HUES6 (cell line): ENCODE results near the gene PLXND1.

Source experiments
- H3K27ac ChIP-seq: 2 replicates; pipeline ENCODE4 v1.7.0; 2013; ENCODE audit warnings: low read depth, mild to moderate bottlenecking, low read length, inconsistent platforms
- H3K27me3 ChIP-seq: 2 replicates; pipeline ENCODE4 v1.6.1; 2013; ENCODE audit warnings: low read length; ENCODE audit not compliant: control insufficient read depth, insufficient read depth
- H3K36me3 ChIP-seq: 2 replicates; pipeline ENCODE4 v1.6.1; 2013; ENCODE audit warnings: low read length; ENCODE audit not compliant: control insufficient read depth, insufficient read depth
- H3K4me1 ChIP-seq: 2 replicates; pipeline ENCODE4 v1.6.1; 2013; ENCODE audit warnings: low read length; ENCODE audit not compliant: control insufficient read depth, insufficient read depth
- H3K4me3 ChIP-seq: 2 replicates; pipeline ENCODE4 v1.5.1; 2013; ENCODE audit warnings: low read depth, low read length
- H3K9ac ChIP-seq: one replicate; pipeline ENCODE4 v1.6.1; 2013; ENCODE audit warnings: mild to moderate bottlenecking, low read length
- H3K9me3 ChIP-seq: 2 replicates; pipeline ENCODE4 v1.6.1; 2013; ENCODE audit warnings: low read depth, low read length; ENCODE audit not compliant: control insufficient read depth, insufficient read depth

Gene PLXND1

DNA sequence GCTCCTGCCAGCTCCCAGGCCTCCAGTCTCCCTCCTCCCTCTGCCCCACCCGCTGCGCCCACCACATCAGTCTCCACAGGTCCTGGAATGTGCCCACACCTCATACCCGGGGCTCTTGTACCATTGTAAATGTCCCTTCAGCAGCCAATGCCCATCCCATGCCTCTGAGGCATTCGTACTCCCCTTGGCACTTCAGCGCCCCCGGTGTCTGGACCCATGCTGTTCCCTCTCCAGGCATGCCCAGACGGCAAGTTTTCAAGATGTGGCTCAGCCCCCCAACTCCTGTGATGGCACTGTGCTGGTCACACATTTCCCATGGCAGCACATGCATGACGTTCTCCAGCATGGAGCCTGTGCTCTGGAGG, 13.3 kb downstream of the PLXND1 start:
- H3K27ac ChIP-seq = peak overlapping the region; percentile 44; the same call in 1 of the 2 replicates
- peaks cover 73% of the 10 kb centered on the region for H3K4me1 ChIP-seq
- H3K9ac ChIP-seq = peak overlapping the region; percentile 52
- no peaks in the 10 kb centered on the region for H3K9me3 ChIP-seq
- H3K4me3 ChIP-seq = peak overlapping the region; percentile 48
- peaks cover 3% of the 10 kb centered on the region; the same call in 1 of the 2 replicates for H3K36me3 ChIP-seq
- no peaks in the 10 kb centered on the region for H3K27me3 ChIP-seq

DNA sequence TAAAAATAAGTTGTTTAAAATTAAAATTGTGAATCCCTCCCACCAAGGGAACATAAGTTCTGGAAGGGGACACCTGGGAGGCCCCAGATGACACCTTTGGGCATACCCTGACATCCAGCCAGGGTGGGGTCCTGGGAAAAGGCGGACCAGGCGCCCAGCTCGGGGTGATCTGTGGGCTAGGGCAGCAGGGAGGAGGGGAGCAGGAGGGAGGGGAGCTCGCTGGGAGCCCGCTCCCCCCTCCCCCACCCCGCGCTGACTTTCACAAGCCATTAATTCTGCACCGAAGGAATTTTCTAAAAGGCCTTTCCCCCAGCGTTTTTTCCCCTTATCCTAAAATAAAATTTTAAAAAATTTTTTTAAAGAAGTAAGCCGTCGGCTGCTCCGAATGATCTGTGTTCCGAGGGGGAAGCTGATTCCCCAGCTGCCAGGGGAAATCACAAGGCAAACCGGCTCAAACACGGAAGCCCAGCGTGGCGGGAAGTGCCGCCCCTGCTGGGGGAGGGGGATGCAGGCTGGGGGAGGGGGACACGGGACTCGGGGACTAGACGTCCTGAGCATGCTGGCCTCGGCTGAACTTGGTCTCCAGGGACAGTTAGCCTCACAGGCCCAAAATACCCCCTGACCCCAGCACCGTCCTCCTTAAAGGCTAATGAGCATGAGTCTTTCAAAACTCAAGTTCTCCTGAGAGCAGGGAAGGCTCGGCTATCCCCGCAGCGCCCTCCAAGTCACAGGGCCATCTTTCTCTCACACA, 13.9 kb downstream of the PLXND1 start:
- Histone ChIP-seq H3K27me3 (no peaks in the 10 kb centered on the region), H3K4me3 (peak overlapping the region; percentile 48)

DNA sequence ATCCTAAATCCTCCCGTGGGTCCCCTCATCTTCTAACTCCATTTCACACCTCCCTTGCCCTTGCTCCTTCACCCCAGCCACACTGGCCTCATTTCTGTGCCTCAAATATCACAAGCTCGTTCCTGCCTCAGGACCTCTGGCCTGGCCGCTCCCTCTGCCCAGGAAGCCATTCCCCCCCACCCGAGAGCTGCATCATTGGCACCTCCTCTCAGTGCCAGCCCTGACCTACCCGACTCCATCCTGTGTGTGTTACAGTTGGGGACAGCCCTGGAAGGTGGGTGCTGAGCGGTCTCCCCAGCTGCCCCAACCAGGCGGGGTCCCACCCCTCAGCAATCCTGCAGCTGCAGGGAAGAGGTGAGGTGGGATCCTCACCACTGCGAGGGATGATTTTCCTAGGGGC, 14.5 kb downstream of the PLXND1 start:
- Histone ChIP-seq H3K4me1 (peaks cover 60% of the 10 kb centered on the region), H3K27me3 (no peaks in the 10 kb centered on the region), H3K4me3 (peak overlapping the region; percentile 48; the same call in 1 of the 2 replicates), H3K9me3 (no peaks in the 10 kb centered on the region), H3K9ac (peak overlapping the region; percentile 32), H3K27ac (peak overlapping the region; percentile 51; the same call in 1 of the 2 replicates), H3K36me3 (peaks cover 7% of the 10 kb centered on the region; the same call in 1 of the 2 replicates)

More for the DNA sequence above, 13.9 kb downstream of the PLXND1 start:
- H3K9ac ChIP-seq = peak overlapping the region; percentile 52
- peaks cover 3% of the 10 kb centered on the region; the same call in 1 of the 2 replicates for H3K36me3 ChIP-seq
- H3K4me1 ChIP-seq = peaks cover 66% of the 10 kb centered on the region
- peak overlapping the region; percentile 51; the same call in 1 of the 2 replicates for H3K27ac ChIP-seq
- H3K9me3 ChIP-seq = no peaks in the 10 kb centered on the region

DNA sequence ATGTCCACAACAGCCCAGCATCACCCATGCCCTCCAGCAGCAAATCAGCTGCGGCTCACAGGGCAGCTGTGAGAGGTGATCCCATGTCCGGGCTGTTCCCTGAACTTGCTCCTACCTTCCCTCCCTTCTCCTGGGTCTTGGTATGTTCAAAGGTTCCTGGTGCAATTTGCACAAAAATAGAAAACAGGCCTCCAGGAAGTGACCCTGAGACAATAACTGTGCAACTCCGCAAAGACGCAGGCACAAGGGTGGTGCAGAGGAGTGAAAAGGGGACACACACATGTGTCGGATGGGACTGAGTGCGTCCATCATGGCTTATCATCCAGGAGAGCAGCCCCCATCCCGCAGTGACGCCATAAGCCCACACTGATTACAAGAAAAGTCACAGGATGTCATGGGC, 16.3 kb downstream of the PLXND1 start:
- no peaks in the 10 kb centered on the region for H3K27me3 ChIP-seq
- no peak overlapping the region for H3K9ac ChIP-seq
- H3K36me3 ChIP-seq = peaks cover 20% of the 10 kb centered on the region
- H3K27ac ChIP-seq = no peak overlapping the region
- H3K9me3 ChIP-seq = no peaks in the 10 kb centered on the region
- no peak overlapping the region for H3K4me3 ChIP-seq
- H3K4me1 ChIP-seq = peaks cover 44% of the 10 kb centered on the region

DNA sequence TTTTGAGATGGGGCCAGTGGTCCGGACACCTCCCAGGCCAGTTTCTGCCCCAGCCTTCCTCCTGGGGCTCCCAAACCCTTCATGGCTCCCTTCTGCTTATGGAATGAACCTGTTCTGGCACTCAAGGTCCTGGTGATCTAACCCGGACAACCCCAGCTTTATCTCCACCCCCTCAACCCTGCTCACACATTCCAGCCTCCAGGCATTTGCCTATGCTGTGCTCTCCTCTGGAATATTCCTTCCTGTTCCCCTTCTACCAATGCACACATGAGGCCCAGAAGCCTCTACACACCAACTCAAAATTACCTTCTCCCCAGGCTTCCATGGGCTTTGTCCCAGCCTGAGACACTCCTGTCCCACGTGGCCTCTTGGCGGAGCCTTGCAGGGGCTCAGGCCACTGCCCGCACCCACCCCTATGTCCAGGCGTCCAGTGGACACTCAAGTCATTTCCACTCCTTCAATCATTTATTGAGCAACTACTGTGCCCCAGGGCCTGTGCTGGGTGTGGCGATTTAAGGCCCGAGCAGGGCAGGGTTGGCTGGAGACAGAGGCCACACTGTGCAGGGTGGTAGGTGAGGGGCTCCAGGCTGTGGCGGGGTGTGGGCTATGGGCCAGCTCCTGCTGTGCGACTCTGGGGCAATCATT, 18.8 kb downstream of the PLXND1 start:
- Histone ChIP-seq H3K27ac (no peak overlapping the region), H3K27me3 (no peaks in the 10 kb centered on the region), H3K36me3 (peaks cover 44% of the 10 kb centered on the region), H3K9ac (no peak overlapping the region), H3K4me3 (no peak overlapping the region), H3K9me3 (no peaks in the 10 kb centered on the region), H3K4me1 (peaks cover 19% of the 10 kb centered on the region)

DNA sequence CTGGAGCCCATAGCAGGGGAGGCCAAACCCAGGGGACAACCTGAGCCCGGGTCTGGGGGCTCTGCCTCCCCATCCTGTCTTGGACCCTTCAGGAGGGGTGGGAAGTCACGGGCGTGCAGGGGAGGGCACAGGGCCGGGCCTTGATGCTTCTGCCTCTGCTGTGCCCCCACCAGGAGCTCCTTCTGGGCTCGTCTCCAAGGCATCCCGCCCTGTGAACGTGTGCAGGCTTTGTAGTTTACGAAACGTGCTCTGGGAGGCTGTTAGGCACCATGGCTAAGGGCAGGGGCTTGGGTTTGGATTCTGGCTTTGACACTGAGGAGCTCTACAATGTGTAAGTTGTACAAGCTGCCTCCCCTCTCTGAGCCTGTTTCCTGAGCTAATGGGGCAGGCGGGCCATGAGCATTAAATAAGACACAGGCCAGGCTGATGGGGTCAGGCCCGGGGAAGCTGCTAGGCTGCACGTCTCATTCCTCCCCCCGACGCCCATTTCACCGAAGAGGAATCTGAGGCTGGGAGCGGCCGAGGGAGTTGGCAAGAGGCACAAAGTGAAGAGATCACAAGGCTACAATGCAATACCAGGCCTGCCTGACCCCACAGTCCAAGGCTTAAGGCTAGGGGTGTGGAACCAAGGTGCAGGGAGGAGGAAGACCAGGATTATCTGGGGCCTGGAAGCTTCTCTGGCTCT, 19.6 kb downstream of the PLXND1 start:
- no peak overlapping the region for H3K27ac ChIP-seq
- H3K9ac ChIP-seq = no peak overlapping the region
- H3K4me1 ChIP-seq = peaks cover 14% of the 10 kb centered on the region
- no peak overlapping the region for H3K4me3 ChIP-seq
- H3K36me3 ChIP-seq = peaks cover 50% of the 10 kb centered on the region
- H3K27me3 ChIP-seq = no peaks in the 10 kb centered on the region
- no peaks in the 10 kb centered on the region for H3K9me3 ChIP-seq

DNA sequence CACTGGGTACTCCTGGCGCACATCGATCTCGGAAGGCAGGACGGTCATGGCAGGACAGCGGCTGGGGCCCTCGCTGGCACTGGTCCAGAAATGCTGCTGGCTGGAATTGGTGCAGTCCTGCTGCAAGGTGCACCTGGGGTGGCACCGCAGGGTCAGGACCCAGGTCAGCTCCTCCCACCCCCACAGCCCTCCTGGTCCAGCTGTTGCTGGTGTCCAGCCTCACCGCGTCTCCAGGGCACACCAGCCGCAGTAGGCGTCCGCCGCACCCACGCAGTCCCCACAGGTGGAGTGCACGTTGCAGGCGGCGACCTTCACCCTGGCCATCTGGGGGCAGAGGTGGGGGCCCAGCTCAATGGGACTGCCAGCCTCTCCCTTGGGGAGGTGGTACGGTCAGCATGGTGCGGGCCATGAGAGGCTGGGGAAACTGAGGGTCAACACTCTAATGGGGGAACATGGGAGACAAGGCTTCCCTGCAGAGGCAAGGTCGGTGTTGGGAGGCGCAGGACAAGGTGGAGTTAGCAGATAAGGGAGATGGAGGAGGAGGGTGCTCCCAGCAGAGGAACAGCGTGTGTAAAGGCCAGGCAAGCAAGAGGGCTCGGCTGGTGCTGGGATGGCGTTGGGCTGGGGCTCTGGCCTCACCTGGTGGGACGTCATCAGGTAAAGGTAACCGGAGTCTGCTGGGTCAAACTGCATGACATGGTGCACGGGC, 20.4 kb downstream of the PLXND1 start:
- no peaks in the 10 kb centered on the region for H3K9me3 ChIP-seq
- H3K27ac ChIP-seq = no peak overlapping the region
- H3K27me3 ChIP-seq = no peaks in the 10 kb centered on the region
- peaks cover 8% of the 10 kb centered on the region; the same call in 1 of the 2 replicates for H3K4me1 ChIP-seq
- no peak overlapping the region for H3K9ac ChIP-seq
- H3K36me3 ChIP-seq = peaks cover 58% of the 10 kb centered on the region
- H3K4me3 ChIP-seq = no peak overlapping the region

DNA sequence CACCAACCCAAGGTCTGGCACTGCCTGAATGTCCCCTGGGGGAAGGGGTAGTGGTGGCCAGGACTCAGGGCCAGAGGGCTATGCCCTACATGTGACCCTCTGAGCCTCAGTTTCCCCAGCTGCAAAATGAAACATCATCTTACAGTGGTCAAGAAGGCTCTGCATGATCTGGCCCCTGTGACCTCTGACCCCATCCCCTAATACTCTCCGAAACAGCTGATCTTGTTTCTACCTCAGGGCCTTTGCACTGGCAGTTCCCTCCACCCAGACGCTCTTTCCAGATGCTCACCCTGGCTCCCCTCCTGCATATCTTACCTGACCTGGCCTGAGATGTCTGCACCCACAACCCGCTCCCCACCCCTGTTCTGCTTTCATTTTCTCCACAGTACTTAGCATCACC, 21.8 kb downstream of the PLXND1 start:
- H3K4me3 ChIP-seq = no peak overlapping the region
- no peak overlapping the region for H3K27ac ChIP-seq
- H3K27me3 ChIP-seq = no peaks in the 10 kb centered on the region
- no peak overlapping the region for H3K9ac ChIP-seq
- H3K4me1 ChIP-seq = no peaks in the 10 kb centered on the region
- peaks cover 69% of the 10 kb centered on the region for H3K36me3 ChIP-seq
- H3K9me3 ChIP-seq = no peaks in the 10 kb centered on the region

DNA sequence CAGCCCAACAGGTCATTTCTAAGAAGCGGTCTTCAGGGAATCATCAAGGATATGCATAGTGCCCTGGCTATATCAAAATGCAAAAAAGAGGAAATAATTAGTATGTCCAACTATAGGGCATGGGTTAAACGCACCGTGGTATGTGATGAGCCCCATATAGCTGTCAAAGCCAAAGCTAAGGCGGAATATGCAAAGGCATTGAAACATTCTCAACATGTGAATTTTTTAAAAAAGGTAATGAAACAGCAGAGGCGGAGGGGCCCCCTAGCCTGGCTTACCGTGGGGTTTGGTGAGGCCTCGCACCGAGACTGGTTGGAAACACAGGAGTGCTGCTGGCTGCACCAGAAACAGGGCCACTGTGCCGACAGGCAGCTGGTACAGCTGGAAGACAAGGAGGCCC, 23.2 kb downstream of the PLXND1 start:
- no peaks in the 10 kb centered on the region for H3K4me1 ChIP-seq

DNA sequence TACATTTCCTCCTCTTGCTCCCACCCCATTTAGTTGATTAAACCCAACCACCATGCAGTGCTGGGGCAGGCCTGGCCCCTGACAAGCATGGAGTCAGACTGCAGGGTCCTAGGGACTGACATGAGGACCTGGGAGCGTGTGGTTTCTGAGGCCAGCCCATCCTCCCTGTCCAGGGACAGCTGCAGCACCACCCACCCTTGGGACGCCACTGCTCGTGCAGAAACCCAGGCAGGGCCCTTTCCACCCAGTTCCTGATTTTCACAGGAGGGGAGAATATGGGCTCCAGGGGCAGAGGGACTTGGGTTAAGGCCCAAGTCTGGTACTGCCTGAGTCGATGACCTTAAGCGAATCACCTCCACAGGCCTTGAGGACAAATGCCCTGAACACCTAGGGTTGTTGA, 23.7 kb downstream of the PLXND1 start:
- H3K4me1 ChIP-seq = no peaks in the 10 kb centered on the region
- H3K9me3 ChIP-seq = no peaks in the 10 kb centered on the region
- H3K36me3 ChIP-seq = peaks cover 76% of the 10 kb centered on the region
- no peak overlapping the region for H3K9ac ChIP-seq
- H3K27ac ChIP-seq = no peak overlapping the region
- no peaks in the 10 kb centered on the region for H3K27me3 ChIP-seq
- H3K4me3 ChIP-seq = no peak overlapping the region

More for the DNA sequence above, 23.2 kb downstream of the PLXND1 start:
- Histone ChIP-seq H3K9ac (no peak overlapping the region), H3K27me3 (no peaks in the 10 kb centered on the region), H3K36me3 (peaks cover 72% of the 10 kb centered on the region), H3K9me3 (no peaks in the 10 kb centered on the region), H3K27ac (no peak overlapping the region), H3K4me3 (no peak overlapping the region)
